ENCODE results near the gene CANT1. TPM values are rescaled to one million over a fixed set of nuclear protein-coding genes. Genes with fewer than 3 reads are reported as not detected.

The CANT1 gene
- total RNA-seq, 4 donors from 2014 or later: 11.2 to 30.1 (median 21.6) TPM

DNA sequence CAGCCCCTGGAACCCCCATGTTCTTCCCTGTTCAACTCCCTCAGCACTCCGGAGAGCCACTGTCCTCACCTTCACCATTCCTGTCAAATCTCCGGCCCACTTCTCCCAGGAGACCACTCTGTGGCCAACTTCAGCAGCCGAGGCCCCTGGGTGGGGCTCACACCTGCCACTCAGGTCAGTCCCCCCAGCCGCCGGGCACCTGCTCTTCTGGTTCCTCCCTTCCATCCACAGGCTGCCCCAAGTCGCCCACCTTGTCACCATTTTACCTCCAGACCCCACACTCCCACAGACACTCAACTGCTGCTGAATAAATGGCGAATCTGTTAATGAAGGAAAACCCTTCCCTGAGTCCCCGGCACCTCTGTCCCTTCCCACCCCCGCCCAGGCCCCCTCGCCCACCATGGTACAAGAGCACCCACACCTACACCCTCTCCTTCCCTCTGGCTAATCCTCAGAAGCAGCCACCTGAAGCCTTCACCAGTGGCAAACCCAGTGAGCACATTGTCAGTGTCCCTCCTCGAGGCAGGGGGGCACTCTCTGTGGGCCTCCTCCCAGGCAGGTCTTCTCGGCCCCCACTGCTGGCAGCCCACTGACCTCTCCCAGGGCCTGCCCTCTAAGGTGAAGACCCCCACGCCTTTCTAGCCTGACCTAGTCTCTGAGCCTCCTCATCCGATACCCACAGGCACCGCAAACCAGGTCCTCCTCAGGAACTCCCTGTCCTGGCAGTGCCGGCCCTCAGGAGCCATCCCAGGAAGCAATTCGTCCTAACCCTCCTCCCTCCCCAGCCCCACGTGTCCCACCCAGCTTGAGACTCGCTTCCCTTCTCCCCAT, 8.2 kb downstream of the CANT1 start:
- Histone ChIP-seq H3K9me3 (no peaks in the 10 kb centered on the region), H3K36me3 (peaks cover 0 to 45% of the 10 kb centered on the region in 2 donors), H3K27me3 (no peaks in the 10 kb centered on the region), H3K4me1 (peaks cover 0 to 32% (median 7%) of the 10 kb centered on the region in 3 donors), H3K27ac (no peak overlapping the region), H3K4me3 (no peak overlapping the region)
- 75 to 89% methylated on average over 2 to 8 of the region's 19 CpGs for WGBS, 2 donors (ENCODE audit: low coverage in 1 of 2)
- ATAC-seq: no peak
- TF ChIP-seq POLR2AphosphoS5 (IDR thresholded peaks at IDR 0.05) (no peak), EP300 (IDR thresholded peaks at IDR 0.05) (no peak), POLR2A (IDR thresholded peaks at IDR 0.05) (no peak)
- TF ChIP-seq, protein P1, sequence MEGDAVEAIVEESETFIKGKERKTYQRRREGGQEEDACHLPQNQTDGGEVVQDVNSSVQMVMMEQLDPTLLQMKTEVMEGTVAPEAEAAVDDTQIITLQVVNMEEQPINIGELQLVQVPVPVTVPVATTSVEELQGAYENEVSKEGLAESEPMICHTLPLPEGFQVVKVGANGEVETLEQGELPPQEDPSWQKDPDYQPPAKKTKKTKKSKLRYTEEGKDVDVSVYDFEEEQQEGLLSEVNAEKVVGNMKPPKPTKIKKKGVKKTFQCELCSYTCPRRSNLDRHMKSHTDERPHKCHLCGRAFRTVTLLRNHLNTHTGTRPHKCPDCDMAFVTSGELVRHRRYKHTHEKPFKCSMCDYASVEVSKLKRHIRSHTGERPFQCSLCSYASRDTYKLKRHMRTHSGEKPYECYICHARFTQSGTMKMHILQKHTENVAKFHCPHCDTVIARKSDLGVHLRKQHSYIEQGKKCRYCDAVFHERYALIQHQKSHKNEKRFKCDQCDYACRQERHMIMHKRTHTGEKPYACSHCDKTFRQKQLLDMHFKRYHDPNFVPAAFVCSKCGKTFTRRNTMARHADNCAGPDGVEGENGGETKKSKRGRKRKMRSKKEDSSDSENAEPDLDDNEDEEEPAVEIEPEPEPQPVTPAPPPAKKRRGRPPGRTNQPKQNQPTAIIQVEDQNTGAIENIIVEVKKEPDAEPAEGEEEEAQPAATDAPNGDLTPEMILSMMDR (IDR thresholded peaks at IDR 0.05): no peak

GRCh38 chr17:79000396-79001189, 9.0 kb downstream of the CANT1 start:
- peaks cover 0 to 32% (median 1%) of the 10 kb centered on the region in 3 donors for H3K4me1 ChIP-seq

DNA sequence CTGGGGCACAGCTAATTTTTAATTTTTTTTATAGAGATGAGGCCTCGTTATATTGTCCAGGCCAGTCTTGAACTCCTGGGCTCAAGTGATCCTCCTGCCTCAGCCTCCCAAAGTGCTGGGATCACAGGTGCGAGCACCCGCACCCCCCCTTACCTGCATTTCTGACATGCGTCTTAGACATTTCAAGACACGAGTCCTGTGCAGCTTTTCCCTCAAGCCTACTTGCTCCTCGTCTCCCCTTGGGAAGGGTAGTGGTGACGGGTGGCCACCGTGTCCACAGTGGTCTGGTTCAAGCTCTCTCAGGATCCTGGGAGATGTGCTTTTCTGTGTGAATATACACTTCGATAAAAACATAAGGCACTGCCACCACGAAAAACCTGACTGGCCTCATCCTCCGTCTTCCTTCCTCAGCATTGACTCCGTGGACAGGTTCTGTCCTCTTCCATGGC, 9.6 kb downstream of the CANT1 start:
- H3K27ac ChIP-seq: no peak overlapping the region
- H3K36me3 ChIP-seq: peaks cover 0 to 59% of the 10 kb centered on the region in 2 donors

More at GRCh38 chr17:79000396-79001189, 9.0 kb downstream of the CANT1 start:
- Histone ChIP-seq H3K36me3 (peaks cover 0 to 53% of the 10 kb centered on the region in 2 donors), H3K9me3 (no peaks in the 10 kb centered on the region), H3K4me3 (no peak overlapping the region), H3K27ac (no peak overlapping the region), H3K27me3 (no peaks in the 10 kb centered on the region)
- no peak for TF ChIP-seq POLR2AphosphoS5 (IDR thresholded peaks at IDR 0.05)
- 88 to 90% methylated on average over 8 to 13 of the region's 25 CpGs for WGBS, 2 donors (ENCODE audit: low coverage in 1 of 2)
- ATAC-seq: no peak

DNA sequence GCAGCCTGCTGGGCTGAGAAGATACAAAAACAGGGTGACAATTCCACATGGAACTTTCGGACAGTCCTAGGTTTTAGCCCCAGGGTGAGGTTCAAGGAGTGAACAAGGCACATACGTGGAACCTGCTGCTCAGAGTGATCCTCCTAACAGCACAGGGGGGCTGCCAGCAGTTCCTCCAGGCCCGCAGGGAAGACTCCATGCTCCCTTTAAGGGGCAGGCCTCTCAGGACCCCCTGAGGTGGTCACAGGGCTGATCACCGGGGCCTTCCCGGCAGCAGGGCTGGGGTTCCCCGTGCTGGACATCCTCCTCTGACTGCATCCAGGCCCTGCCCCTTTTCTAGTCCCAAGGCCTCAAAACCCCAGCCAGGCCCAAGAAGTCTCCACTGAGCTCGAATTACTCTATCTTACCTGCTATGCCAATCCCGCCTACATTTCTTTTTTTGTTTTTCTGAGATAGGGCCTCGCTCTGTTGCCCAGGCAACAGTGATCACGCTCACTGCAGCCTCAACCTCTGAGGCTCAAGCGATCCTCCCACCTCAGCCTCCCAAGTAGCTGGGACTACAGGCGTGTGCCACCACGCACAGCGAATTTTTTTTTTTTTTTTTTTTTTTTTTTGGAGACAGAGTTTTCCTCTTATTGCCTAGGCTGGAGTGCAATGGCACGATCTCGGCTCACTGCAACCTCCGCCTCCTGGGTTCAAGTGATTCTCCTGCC, 10.4 kb downstream of the CANT1 start:
- ATAC-seq: no peak
- H3K4me3 ChIP-seq: no peak overlapping the region
- WGBS, 2 donors (ENCODE audit: low coverage in 1 of 2): 87 to 93% methylated on average over 11 to 13 of the region's 17 CpGs

More for the DNA sequence above, 9.6 kb downstream of the CANT1 start:
- TF ChIP-seq EP300 (IDR thresholded peaks at IDR 0.05): no peak
- TF ChIP-seq POLR2A (IDR thresholded peaks at IDR 0.05): no peak
- 92 to 97% methylated on average over 4 to 5 of the region's 12 CpGs for WGBS, 2 donors (ENCODE audit: low coverage in 1 of 2)
- H3K9me3 ChIP-seq: no peaks in the 10 kb centered on the region
- peaks cover 0 to 28% (median 0%) of the 10 kb centered on the region in 3 donors for H3K4me1 ChIP-seq
- no peaks in the 10 kb centered on the region for H3K27me3 ChIP-seq
- no peak for ATAC-seq
- H3K4me3 ChIP-seq: no peak overlapping the region

GRCh38 chr17:78998311-78999055, 11.1 kb downstream of the CANT1 start:
- TF ChIP-seq POLR2A (IDR thresholded peaks at IDR 0.05): no peak
- no peak for TF ChIP-seq EP300 (IDR thresholded peaks at IDR 0.05)
- TF ChIP-seq POLR2AphosphoS5 (IDR thresholded peaks at IDR 0.05): no peak
- TF ChIP-seq, protein P1 (IDR thresholded peaks at IDR 0.05): no peak
- no peaks in the 10 kb centered on the region for H3K9me3 ChIP-seq
- no peak overlapping the region for H3K27ac ChIP-seq
- peaks cover 0 to 74% of the 10 kb centered on the region in 2 donors for H3K36me3 ChIP-seq
- 79% methylated on average over 10 of the region's 28 CpGs; no CpG with 5 or more reads in 1 of the 2 donors for WGBS, 2 donors (ENCODE audit: low coverage in 1 of 2)
- peaks cover 0 to 28% (median 0%) of the 10 kb centered on the region in 3 donors for H3K4me1 ChIP-seq
- H3K4me3 ChIP-seq: no peak overlapping the region
- H3K27me3 ChIP-seq: no peaks in the 10 kb centered on the region
- no peak for ATAC-seq

More for the DNA sequence above, 10.4 kb downstream of the CANT1 start:
- Histone ChIP-seq H3K27me3 (no peaks in the 10 kb centered on the region), H3K27ac (no peak overlapping the region), H3K4me1 (peaks cover 0 to 28% (median 0%) of the 10 kb centered on the region in 3 donors), H3K36me3 (peaks cover 0 to 67% of the 10 kb centered on the region in 2 donors), H3K9me3 (no peaks in the 10 kb centered on the region)
- TF ChIP-seq POLR2A (IDR thresholded peaks at IDR 0.05) (no peak), POLR2AphosphoS5 (IDR thresholded peaks at IDR 0.05) (no peak), EP300 (IDR thresholded peaks at IDR 0.05) (no peak)
- TF ChIP-seq, protein P1 (IDR thresholded peaks at IDR 0.05): no peak
